ENCODE results near the gene CALCOCO1. TPM values are rescaled to one million over a fixed set of nuclear protein-coding genes. Genes with fewer than 3 reads are reported as not detected.

CALCOCO1 gene
- total RNA-seq, 1 experiment from 2014 or later, result 27.0 TPM

GRCh38 chr12:53667080-53667479 is 60.2 kb downstream of the CALCOCO1 start:
- no peaks in the 10 kb centered on the region for H3K27me3 ChIP-seq (replicated peaks)
- H3K4me3 ChIP-seq, result no peak overlapping the region
- H3K4me1 ChIP-seq (replicated peaks), result no peaks in the 10 kb centered on the region
- no peaks in the 10 kb centered on the region for H3K9me3 ChIP-seq (replicated peaks)
- peaks cover 77% of the 10 kb centered on the region for H3K36me3 ChIP-seq
- no peak for DNase-seq (ENCODE audit: low read depth in 1 of 2, low spot score in 2 of 2)
- H3K27ac ChIP-seq, result no peak overlapping the region

DNA sequence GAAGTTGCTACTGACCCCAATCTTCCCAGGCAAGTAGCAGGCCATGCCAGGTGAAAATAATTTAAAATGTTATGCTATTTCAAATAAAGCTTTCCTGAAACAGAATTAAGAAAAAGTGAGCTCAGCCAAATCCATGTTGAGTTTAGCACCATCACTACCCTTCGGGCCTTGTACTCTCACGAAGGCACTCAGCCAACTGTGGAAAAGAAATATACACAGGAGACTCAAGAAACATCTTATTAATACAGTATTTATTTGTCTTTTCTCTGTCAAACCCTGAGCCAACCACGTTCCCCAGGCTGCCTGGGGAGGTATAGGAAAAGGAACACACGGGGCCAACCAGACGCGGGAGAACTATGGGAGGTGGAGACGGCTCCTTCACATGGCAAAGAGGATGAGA is 62.3 kb downstream of the CALCOCO1 start:
- Histone ChIP-seq H3K4me1 (replicated peaks) (peaks cover 4% of the 10 kb centered on the region), H3K27me3 (replicated peaks) (no peaks in the 10 kb centered on the region), H3K36me3 (peaks cover 61% of the 10 kb centered on the region), H3K9me3 (replicated peaks) (no peaks in the 10 kb centered on the region), H3K4me3 (no peak overlapping the region), H3K27ac (no peak overlapping the region)
- DNase-seq (ENCODE audit: low read depth in 1 of 2, low spot score in 2 of 2), result no peak

GRCh38 chr12:53664191-53664590 is 63.1 kb downstream of the CALCOCO1 start:
- H3K9me3 ChIP-seq (replicated peaks), result no peaks in the 10 kb centered on the region
- H3K4me3 ChIP-seq, result no peak overlapping the region
- no peaks in the 10 kb centered on the region for H3K27me3 ChIP-seq (replicated peaks)
- peaks cover 12% of the 10 kb centered on the region for H3K4me1 ChIP-seq (replicated peaks)
- H3K27ac ChIP-seq, result no peak overlapping the region
- H3K36me3 ChIP-seq, result peaks cover 54% of the 10 kb centered on the region
- no peak for DNase-seq (ENCODE audit: low read depth in 1 of 2, low spot score in 2 of 2)

DNA sequence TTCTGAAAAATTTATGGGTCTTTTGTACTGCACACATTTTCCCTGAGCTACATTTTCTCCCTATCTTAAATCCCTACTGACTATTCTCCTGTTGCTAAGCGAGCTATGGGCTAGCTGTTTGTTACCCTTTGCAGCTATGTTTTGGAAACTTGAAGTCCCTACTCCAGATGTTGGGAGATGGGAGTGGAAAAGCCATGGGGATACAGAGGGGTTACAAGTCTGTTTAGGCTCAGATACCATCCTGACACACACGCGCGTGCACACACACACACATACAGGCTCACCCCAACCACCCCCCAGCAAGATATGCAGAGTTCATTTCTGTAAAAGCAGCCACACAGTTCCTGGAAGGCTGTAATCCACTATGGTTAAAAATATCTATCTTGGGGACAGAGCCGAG is 67.2 kb downstream of the CALCOCO1 start:
- Histone ChIP-seq H3K27me3 (replicated peaks) (no peaks in the 10 kb centered on the region), H3K4me3 (no peak overlapping the region), H3K27ac (peak overlapping the region; percentile 61), H3K36me3 (peaks cover 25% of the 10 kb centered on the region), H3K4me1 (replicated peaks) (peaks cover 24% of the 10 kb centered on the region), H3K9me3 (replicated peaks) (no peaks in the 10 kb centered on the region)
- no peak for DNase-seq (ENCODE audit: low read depth in 1 of 2, low spot score in 2 of 2)

DNA sequence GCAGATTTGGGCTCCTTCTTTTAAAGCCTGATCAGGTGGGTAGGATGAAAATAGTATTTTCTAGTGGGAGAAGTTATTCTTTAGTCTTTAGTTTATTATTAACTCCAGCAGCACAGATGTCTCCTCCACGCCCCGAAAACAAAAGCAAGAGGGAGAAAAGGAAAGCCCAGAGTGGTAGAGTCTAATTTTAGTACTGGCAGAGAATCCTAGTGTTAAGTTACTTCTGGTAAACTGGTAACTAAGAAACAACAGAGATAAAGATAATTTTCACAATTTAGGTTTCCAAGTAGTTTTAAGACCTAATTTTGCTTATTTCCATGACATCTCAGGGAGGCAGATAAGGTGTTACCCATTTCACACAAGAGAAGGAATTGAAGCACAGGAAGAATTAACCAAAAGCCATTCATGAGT is 67.7 kb downstream of the CALCOCO1 start:
- Histone ChIP-seq H3K4me1 (replicated peaks) (peaks cover 24% of the 10 kb centered on the region), H3K27ac (peak overlapping the region; percentile 61), H3K9me3 (replicated peaks) (no peaks in the 10 kb centered on the region), H3K36me3 (peaks cover 20% of the 10 kb centered on the region), H3K27me3 (replicated peaks) (no peaks in the 10 kb centered on the region), H3K4me3 (no peak overlapping the region)
- DNase-seq (ENCODE audit: low read depth in 1 of 2, low spot score in 2 of 2), result no peak

GRCh38 chr12:53659011-53659551 is 68.2 kb downstream of the CALCOCO1 start:
- H3K36me3 ChIP-seq, result peaks cover 18% of the 10 kb centered on the region
- H3K27ac ChIP-seq, result peak overlapping the region; percentile 61
- H3K27me3 ChIP-seq (replicated peaks), result no peaks in the 10 kb centered on the region
- no peaks in the 10 kb centered on the region for H3K9me3 ChIP-seq (replicated peaks)
- H3K4me3 ChIP-seq, result no peak overlapping the region
- DNase-seq (ENCODE audit: low read depth in 1 of 2, low spot score in 2 of 2), result peak; percentile 66 to 72
- H3K4me1 ChIP-seq (replicated peaks), result peaks cover 24% of the 10 kb centered on the region

Other genes starting within 250 kb of the CALCOCO1 start
- gene MAP3K12, start 228.0 kb downstream of the CALCOCO1 start, total RNA-seq (2014; rRNA removed; shearing (Covaris generic)), result 6.7 and 8.6 TPM in 2 replicates
- 38.3 and 39.0 TPM in 2 replicates for gene TARBP2, start 226.2 kb downstream of the CALCOCO1 start, total RNA-seq (2014; rRNA removed; shearing (Covaris generic))
- not detected in 2 replicates for gene NPFF, start 220.0 kb downstream of the CALCOCO1 start, total RNA-seq (2014; rRNA removed; shearing (Covaris generic))
- 8.3 and 33.6 TPM in 2 replicates for gene ATF7, start 101.1 kb downstream of the CALCOCO1 start, total RNA-seq (2014; rRNA removed; shearing (Covaris generic))
- 273 and 358 TPM in 2 replicates for gene ATP5MC2, start 51.4 kb downstream of the CALCOCO1 start, total RNA-seq (2014; rRNA removed; shearing (Covaris generic))
- not detected in 2 replicates for gene CISTR, start 24.5 kb upstream of the CALCOCO1 start, total RNA-seq (2014; rRNA removed; shearing (Covaris generic))
- gene HOXC13, start 211.4 kb upstream of the CALCOCO1 start, total RNA-seq (2014; rRNA removed; shearing (Covaris generic)), result 6.0 and 7.2 TPM in 2 replicates
- 8.6 and 11.0 TPM in 2 replicates for gene HOXC12, start 227.5 kb upstream of the CALCOCO1 start, total RNA-seq (2014; rRNA removed; shearing (Covaris generic))
- gene HOXC11, start 245.7 kb upstream of the CALCOCO1 start, total RNA-seq (2014; rRNA removed; shearing (Covaris generic)), result 4.3 and 4.6 TPM in 2 replicates
- gene HOTAIR, start 247.5 kb upstream of the CALCOCO1 start, total RNA-seq (2014; rRNA removed; shearing (Covaris generic)), result 11.1 and 13.5 TPM in 2 replicates

Measured in SJSA1 (cell line).